T-helper 1 cell (primary cell): ENCODE data around the gene AHCYL1.
"Not testable (repeated sequence)": the region's sequence is repeated elsewhere in the genome, so short reads cannot be mapped to it uniquely, and the experiment has no call there.

Experiments used
- DNase-seq, 5 donors: peaks; one replicate each; pipeline ENCODE4 v3.0.0-alpha.2; 2012 to 2020

The AHCYL1 gene

GRCh38 chr1:110002695-110003094 is 18.1 kb downstream of the AHCYL1 start:
- DNase-seq = no peak

- DNase-seq = peak in 1 of 5 donors; percentile 63
Measured at GRCh38 chr1:110003747-110004428, 19.3 kb downstream of the AHCYL1 start.

- no peak for DNase-seq
Measured at GRCh38 chr1:110004583-110004982, 20.0 kb downstream of the AHCYL1 start.

- DNase-seq = no peak
Measured at GRCh38 chr1:110005971-110006370, 21.4 kb downstream of the AHCYL1 start.

GRCh38 chr1:110006516-110006915 is 22.0 kb downstream of the AHCYL1 start:
- DNase-seq = no peak

GRCh38 chr1:110007046-110007830 is 22.7 kb downstream of the AHCYL1 start:
- DNase-seq = no peak

GRCh38 chr1:110008971-110009565 is 24.5 kb downstream of the AHCYL1 start:
- no peak for DNase-seq

- DNase-seq = peak in 1 of 5 donors; percentile 59
Measured at GRCh38 chr1:110011527-110012041, 27.0 kb downstream of the AHCYL1 start.

- no peak for DNase-seq
Measured at GRCh38 chr1:110012100-110012780, 27.7 kb downstream of the AHCYL1 start.

GRCh38 chr1:110017792-110018191 is 33.2 kb downstream of the AHCYL1 start:
- no peak for DNase-seq

- DNase-seq = no peak
Measured at GRCh38 chr1:110018396-110018795, 33.8 kb downstream of the AHCYL1 start.

GRCh38 chr1:110019770-110020169 is 35.2 kb downstream of the AHCYL1 start:
- no peak for DNase-seq

- DNase-seq = no peak
Measured at GRCh38 chr1:110021285-110021684, 36.7 kb downstream of the AHCYL1 start.

- DNase-seq = no peak
Measured at GRCh38 chr1:110024613-110025012, 40.0 kb downstream of the AHCYL1 start.

- DNase-seq = not testable (repeated sequence)
Measured at GRCh38 chr1:110030687-110031086, 46.1 kb downstream of the AHCYL1 start.

- DNase-seq = no peak
Measured at GRCh38 chr1:110032327-110032726, 47.8 kb downstream of the AHCYL1 start.

- no peak for DNase-seq
Measured at GRCh38 chr1:110033421-110033820, 48.9 kb downstream of the AHCYL1 start.

- no peak for DNase-seq
Measured at GRCh38 chr1:110034040-110034450, 49.5 kb downstream of the AHCYL1 start.

- DNase-seq = peak; percentile 81 to 97 (median 91)
Measured at GRCh38 chr1:110034451-110035235, 50.1 kb downstream of the AHCYL1 start, which contains the start of gene STRIP1. TSS of gene STRIP1 (plus strand) at chr1:110034624. CDS start at chr1:110034638, 14 bp downstream.

- no peak for DNase-seq
Measured at GRCh38 chr1:110035236-110035752, 50.7 kb downstream of the AHCYL1 start.

GRCh38 chr1:110038271-110038670 is 53.7 kb downstream of the AHCYL1 start:
- DNase-seq = no peak

GRCh38 chr1:110039641-110040040 is 55.1 kb downstream of the AHCYL1 start:
- no peak for DNase-seq
